Esophagus squamous epithelium (tissue), 4 donors: ENCODE measurements around the gene RERGL.

Experiments
- CTCF ChIP-seq, 6 experiments: fragments of 450-650 bp in 4 of 6; fragments of 200-600 bp in 2 of 6; sonication (generic) in 2 of 6; IDR thresholded peaks; one replicate each; pipeline ENCODE4 v1.5.1; 2016 to 2019; ENCODE audit warnings: antibody characterized with exemption in 6 of 6, mild to moderate bottlenecking in 4 of 6, moderate library complexity in 4 of 6
- POLR2A ChIP-seq, 4 donors: fragments of 450-650 bp; IDR thresholded peaks; one replicate each; pipeline ENCODE4 v1.6.1; 2017; ENCODE audit warnings: antibody characterized with exemption in 4 of 4, mild to moderate bottlenecking in 4 of 4, moderate library complexity in 3 of 4

GRCh38 chr12:18068355-18068754 is 21.6 kb downstream of the RERGL start:
- TF ChIP-seq CTCF (IDR thresholded peaks at IDR 0.05) (no peak), POLR2A (IDR thresholded peaks at IDR 0.05) (no peak)
